ENCODE results near the gene TMEM150B. TPM values are rescaled to one million over a fixed set of nuclear protein-coding genes. Genes with fewer than 3 reads are reported as not detected.

TMEM150B gene
- total RNA-seq, 1 experiment from 2014 or later = not detected

- no peak for DNase-seq (ENCODE audit: low read depth)
These were observed 30.2 kb upstream of the TMEM150B start for GRCh38 chr19:55355213-55355821.

- no peak for DNase-seq (ENCODE audit: low read depth)
These were observed 29.6 kb upstream of the TMEM150B start, which contains the start of gene COX6B2 for GRCh38 chr19:55354698-55355212. COX6B2 (minus strand) TSS chr19:55354719; CDS start chr19:55354521, 198 bp downstream.

GRCh38 chr19:55353803-55354697 is 28.9 kb upstream of the TMEM150B start:
- peak; percentile 73 for DNase-seq (ENCODE audit: low read depth)

GRCh38 chr19:55353356-55353802 is 28.2 kb upstream of the TMEM150B start:
- no peak for DNase-seq (ENCODE audit: low read depth)

- DNase-seq (ENCODE audit: low read depth) = no peak
These were observed 27.5 kb upstream of the TMEM150B start for GRCh38 chr19:55352549-55353145.

- DNase-seq (ENCODE audit: low read depth) = peak; percentile 65
These were observed 26.9 kb upstream of the TMEM150B start for GRCh38 chr19:55352040-55352439.

- DNase-seq (ENCODE audit: low read depth) = no peak
These were observed 25.6 kb upstream of the TMEM150B start for GRCh38 chr19:55350620-55351315.

GRCh38 chr19:55348317-55349034 is 23.3 kb upstream of the TMEM150B start:
- no peak for DNase-seq (ENCODE audit: low read depth)

- no peak for DNase-seq (ENCODE audit: low read depth)
These were observed 22.4 kb upstream of the TMEM150B start for GRCh38 chr19:55347442-55348009.

GRCh38 chr19:55346725-55347441 is 21.7 kb upstream of the TMEM150B start:
- no peak for DNase-seq (ENCODE audit: low read depth)

GRCh38 chr19:55345818-55346724 is 20.9 kb upstream of the TMEM150B start:
- DNase-seq (ENCODE audit: low read depth) = peak; percentile 54

- DNase-seq (ENCODE audit: low read depth) = no peak
These were observed 20.1 kb upstream of the TMEM150B start for GRCh38 chr19:55345101-55345817.

- no peak for DNase-seq (ENCODE audit: low read depth)
These were observed 19.3 kb upstream of the TMEM150B start for GRCh38 chr19:55344444-55344843.

GRCh38 chr19:55341595-55342531 is 16.7 kb upstream of the TMEM150B start:
- DNase-seq (ENCODE audit: low read depth) = no peak

GRCh38 chr19:55341171-55341588 is 16.0 kb upstream of the TMEM150B start:
- DNase-seq (ENCODE audit: low read depth) = peak; percentile 72

GRCh38 chr19:55340784-55341147 is 15.6 kb upstream of the TMEM150B start:
- peak; percentile 39 for DNase-seq (ENCODE audit: low read depth)

Measured in Daoy (cell line).